Measurements from ENCODE around the gene STK33.

The STK33 gene

DNA sequence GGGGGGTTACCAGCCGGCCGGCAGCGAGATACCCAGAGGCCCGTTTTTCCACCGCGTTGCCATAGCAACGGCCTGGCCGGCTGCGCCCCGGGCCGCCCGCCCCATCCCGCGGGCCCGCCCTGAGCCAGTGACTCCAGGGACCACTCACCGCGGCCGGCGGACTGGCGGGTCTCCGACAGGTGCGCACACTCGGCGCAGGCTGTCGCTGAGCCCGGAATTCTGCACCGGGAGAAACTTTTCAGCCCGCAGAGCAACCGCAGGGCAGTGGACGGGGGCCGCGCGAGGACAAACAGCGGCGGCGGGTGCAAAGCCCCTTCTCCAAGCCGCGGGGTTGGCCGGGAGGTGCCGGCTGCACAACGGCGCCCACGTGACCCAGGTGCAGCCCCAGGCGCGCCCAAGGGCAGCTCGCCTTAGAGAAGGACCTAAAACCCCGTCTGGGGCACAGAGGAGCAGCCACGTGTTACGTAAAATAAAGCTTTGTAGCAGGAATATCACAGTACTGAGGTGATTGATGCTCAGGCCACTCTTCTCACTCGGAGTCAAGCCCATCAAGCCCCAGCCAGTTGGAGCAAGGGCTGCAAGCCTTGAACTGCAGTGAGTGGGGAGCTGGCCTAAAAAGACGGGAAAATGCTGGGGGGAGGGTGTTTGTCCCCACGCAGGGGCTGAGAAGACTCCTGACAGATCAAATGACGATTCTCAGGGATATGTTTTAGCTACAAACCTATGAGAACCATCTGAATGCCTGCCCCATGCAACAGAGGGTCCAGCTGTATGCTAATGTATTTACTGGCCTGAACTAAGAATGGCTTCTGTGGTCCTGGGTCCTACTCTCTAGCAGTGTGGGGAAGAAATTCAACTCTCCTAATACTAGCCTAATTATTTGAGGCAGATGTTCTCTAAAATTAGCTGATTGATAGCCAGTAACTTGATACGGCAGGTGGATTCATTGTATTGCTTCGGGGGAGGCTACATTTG, at the start of gene STK33:
Gene STK33, minus strand, starts transcription at position 294 of the 975 bp plus-strand sequence. CDS start 119,323 bp downstream, outside the sequence.
- peak; percentile 58 to 77 for DNase-seq

DNA sequence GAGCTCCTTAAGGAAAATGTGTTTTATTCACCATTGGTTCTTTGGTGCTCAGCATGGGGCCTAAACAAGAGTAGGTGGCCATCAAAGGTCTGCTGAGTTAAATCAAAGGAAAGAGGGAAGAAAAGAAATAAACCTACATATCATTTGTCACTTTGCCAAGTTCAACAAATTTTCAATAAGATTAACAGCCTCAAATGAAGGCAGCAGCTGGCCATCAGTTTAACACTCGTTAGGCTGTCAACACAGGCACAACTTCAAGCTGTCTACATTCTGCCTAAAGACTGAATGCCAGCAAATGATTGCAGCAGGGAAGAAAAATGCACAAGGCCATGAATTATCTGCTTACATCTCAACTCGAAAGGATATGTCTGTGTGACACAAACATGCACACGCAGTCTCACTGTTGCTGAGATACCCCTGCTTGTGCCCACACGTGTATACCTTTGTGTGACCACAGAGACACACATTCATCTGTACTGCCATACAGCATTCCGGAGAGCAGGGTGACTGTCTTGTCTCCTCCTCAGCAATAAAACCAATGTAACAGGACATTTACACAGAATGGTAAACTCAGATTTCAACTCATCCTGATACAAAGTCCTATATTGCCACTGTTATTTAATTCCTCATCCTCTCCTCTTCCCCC, 48.3 kb upstream of the STK33 start:
- peak; percentile 70 to 87 for DNase-seq

DNA sequence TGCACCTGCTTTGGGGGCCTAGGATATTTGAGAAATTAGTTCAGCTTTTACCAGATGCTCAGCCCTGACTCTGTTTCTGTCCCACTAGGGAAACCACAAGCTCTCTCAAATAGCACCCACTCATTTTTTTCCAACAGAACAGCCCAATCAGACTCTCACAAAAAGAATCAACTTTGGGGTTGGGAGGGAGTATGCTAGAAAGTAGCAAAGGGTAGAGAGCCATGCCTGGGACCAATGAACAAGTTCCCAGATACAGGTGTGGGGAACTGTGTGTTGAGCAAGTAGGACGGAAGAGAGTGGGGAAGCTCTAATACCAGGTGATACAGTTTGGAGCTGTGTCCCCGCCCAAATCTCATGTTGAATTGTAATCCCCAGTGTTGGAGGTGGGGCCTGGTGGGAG, 47.3 kb upstream of the STK33 start:
- no peak for DNase-seq

DNA sequence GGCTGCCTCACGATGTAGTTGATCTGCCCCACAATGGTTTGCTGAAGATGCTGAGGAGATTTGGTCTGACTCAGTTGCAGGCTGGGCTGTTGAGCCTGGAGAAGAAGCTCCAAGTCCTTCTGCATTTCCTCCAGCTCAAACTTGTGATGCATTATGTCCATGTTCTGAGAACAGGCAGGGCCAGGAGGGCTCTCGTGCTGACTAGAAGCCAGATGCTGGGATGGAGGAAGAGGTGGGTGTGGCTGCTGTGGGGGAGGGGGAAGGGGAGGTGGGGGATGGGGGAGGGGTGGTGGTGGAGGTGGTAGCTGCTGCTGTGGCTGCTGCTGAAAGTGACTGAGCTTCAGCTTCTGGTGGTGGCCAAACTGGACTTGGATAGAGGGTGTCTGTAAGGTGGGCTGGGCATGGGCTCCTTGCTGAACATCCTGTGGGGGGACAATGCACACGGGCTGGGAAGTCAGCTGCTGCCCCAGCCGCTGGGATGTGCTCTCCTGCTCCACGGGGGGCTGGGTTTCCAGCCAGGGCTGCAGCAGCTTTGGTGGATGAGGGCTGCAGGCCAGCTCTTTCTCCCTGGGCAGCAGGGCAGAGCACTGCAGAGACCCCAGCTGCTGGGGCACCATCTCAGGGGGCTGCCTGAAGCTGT, 46.4 kb upstream of the STK33 start:
- peak in 1 of 2 experiments; percentile 22 for DNase-seq

DNA sequence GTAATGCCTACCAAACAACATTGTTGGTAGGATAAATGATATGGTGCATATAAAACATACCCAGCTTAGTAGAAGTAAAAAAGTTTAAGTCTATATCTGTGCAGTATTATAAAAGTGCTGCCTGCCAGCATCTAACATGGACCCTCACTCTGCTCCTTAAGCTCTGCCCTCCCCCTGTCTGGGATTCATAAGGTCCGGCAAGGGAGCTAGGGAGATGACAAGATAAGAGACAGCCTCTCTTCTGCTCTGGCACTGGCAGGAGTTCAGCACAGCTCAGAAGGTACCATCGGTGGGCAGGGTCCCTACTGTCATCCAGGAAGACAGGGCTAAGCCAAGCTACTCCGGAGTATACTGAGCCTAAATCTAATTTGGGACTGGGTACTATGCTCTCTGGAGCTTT, 45.6 kb upstream of the STK33 start:
- DNase-seq: no peak

DNA sequence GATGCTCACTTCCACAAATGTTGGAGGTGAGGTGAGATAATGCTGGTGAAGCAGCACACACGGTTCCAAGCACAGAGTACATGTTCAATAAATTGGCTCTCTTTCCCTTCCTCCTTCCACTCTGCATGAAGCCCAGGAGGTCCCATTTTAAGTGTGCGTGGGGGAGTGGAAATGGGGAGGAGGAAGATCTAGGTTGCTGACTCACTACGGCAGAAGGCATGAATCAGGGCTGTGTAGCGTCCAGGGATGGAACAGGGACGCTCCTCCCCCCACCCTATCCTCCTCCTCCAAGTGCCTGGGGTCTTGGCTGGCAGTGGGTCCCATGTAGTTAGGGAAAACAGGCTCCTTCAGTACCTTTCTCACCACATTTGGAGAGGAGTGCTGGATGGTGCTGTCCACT, 44.3 kb upstream of the STK33 start:
- no peak for DNase-seq

DNA sequence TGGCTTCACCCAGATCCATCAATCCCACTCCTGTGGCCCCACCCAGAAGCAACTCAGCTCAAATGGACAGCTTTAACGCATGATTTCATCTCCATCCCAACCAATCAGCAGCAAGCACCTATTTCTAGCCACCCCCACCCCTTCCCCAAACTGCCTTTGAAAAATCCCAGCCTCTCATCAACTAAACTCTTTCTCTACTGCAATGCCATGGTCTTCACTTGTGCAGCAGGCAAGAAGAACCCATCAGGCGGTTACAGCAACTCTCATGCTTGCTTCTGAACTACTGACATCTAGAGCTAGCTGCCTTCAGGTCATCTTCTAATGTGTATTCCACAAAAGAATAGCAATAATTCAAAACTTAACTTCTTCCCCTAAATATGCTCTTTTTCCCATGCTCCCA, 42.1 kb upstream of the STK33 start:
- DNase-seq: no peak

DNA sequence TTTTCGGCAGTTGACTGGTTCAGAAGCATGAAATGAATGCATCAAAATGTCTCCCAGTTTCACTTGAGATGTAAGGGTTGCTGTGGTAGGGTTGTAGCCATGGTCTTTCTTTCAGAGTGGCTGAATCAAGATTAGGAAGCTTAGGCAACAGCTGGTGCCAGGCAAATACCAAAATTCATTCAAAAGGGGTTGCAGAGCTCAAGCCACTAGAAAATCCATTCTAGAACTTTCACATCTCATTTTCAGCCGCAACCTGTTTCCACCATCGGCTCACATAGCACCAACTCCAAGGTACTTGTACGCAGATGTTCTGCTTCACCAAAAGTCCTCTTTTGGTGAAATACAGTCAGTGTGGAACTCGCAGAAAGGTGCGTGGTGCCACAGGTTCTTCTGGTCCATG, 40.5 kb upstream of the STK33 start:
- no peak for DNase-seq

DNA sequence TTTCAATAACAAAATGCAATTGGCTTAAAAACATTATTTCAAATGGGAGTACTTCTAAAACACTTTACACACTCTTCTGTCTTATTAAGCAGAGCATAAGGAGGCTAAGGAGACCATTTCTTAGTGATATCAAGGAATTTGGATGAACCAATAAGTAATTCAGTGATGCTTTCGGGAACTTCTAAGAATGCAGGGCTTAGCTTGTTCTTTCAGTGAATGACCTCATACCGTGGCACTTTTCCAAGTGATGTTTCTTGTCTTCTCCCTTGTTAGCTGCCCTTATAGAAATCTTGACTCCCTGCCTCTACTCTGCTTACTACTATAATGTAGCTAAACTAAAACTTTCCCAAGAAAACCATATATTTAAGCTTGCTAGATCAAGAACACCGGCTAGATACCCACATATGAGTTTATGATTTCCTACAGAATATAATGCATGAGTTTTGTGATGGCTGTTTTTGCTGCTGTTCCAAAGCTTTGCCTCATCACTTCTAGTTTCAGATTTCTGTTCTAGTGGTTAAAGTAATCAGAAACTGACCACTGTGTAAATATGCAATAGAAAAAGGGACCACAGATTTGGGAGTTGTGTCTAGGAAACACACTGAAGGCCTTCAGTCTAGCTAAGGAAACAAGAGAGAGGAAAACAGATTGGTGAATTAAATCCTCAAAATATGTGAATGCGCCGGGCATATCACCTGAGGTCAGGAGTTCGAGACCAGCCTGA, 37.5 kb upstream of the STK33 start:
- DNase-seq: peak; percentile 8 to 62

DNA sequence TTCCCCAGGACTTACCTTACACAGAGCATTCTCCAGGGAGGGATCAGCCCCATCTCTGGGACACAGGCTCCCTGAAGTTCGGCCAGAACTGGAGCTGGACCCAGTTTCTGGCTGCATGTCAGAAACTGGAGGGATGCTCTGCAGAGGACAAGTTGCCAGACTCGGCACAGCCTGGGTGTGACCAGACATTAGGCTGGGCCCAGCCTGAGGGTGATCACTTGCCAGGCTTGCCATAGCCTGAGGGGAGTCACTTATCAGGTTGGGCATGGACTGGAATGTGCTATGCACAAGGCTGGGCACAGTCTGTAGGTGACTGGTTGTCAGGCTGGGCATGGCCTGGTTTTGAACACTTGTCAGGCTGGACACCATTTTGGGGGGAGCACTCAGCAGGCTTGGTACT, 30.7 kb upstream of the STK33 start:
- DNase-seq: no peak

DNA sequence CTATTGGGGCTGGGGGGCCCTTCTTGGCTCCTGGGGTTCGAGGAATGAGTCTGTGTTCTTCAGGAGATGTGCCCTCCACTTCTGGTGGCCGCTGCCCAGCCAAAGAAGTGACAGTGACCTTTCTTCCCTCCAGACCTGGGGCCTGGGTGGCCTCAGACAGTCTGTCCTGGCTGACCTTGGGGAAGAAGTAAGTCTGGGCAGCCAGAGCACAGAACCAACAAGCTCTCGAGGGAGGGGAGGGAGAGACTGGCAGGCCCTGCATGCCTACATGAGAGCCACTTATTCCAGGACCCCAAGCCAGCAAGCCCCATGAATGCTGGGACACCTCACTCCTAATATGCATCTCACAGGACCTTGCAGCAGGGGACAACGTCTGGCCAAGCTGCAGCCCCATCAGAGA, 27.1 kb upstream of the STK33 start:
- no peak for DNase-seq

DNA sequence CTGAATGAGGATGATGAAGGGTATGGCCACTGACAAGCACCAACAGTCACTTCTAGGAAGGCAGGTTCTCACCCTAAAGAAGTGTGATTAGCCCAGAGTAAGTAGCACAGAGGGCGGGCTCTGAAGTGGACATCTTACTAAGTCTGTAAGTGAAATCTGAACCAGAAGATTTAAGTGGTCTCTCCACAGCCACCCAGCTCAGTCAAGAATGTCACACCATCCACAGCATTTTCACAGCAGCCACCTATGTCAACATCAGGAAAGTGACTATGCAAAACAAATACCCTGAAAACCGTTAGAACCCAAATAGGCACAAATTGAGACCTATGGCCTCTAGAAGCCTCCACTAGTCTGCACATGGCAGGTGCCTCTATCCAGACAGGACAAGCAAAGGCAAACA, 23.0 kb upstream of the STK33 start:
- no peak for DNase-seq

DNA sequence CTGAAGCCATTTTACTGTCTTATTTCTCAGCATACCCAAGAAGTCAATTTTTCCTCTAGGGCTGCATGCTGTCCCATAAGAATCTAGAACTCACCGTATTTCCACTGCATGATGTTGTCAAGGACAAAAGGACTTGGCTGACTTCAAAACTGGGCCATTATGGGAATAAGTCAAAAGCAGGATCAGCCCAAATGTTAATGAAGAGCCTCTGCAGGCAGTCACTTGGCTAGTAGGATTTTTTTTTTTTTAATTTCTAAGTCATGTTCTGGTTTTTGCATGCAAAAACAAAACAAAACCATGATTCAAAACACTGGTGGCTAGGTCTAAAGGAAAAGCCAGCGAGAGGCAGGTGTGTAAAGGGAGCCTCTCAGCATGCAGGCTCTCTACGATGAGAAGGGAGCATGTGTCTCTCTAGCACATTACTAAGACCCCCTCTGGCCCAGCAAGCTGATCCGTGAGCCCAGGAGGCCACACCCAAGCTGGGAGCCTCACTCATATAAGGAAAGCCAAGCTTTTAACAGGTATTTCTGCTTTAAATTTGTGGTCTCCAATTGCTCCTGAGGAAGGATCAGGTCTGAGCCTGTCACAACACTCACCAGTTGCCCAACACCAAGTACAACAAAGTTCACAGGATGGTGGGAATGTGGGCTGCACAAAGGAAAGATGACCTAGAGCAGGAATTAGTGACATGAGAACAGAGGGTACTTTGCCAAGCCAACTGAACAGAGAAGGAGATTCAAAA, 21.4 kb upstream of the STK33 start:
- no peak for DNase-seq

DNA sequence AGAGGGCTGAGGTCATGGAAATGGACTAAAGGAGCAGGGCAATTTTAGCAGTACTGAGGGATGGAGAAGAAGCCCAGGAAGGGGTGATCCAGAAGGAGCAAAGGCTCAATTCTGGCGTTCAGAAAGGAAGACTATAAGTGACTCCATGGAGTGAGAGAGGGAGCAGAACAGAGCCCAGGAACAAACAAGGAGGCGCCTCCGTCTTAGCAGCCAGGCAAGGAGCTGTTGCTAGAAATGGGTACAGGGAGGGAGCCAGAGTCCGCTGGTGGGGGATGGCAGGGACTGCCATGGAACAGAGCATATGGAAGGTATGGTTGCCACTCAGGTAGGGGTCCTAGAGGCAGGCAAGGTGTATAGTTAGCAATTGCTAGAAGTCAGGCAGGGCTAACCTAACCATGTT, 20.5 kb upstream of the STK33 start:
- DNase-seq: no peak

DNA sequence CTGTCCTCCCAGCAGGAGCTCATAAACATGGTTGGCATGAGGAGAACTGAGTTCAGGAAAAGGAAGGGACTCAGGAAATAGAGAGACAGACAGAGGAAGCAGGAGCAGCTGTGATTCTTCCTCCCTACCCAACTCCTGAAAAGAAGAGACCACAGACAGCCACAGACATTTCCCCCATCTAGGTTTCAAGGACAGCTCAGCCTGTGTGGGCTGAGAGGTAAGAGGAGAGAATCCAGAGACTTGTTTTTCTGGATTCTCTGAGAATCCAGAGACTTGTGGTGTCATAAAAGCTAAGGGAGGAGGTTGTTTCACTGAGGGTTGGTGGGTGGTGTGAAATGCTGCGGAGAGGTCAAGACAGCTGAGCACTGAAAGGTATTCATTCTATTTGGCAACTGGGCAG, 19.0 kb upstream of the STK33 start:
- no peak for DNase-seq

DNA sequence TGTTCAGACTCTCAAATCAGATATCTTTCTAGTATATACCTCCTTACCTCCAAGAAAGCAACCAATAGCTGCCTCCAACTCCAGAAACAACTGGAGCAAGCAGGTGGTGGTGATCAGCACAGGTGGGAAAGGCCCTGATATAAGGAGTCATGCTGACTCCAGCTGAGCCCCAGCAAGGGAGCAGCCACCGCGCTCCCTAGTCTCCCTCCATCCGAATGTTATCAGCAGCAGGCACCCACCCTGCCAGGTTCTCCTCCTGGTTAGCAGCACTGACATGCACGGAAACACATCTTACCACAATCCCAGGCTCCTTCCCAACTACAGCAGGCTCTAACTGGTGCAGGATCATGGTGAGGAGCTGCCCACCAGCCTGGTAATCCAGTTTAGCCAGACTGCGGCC, 18.5 kb upstream of the STK33 start:
- DNase-seq: no peak

DNA sequence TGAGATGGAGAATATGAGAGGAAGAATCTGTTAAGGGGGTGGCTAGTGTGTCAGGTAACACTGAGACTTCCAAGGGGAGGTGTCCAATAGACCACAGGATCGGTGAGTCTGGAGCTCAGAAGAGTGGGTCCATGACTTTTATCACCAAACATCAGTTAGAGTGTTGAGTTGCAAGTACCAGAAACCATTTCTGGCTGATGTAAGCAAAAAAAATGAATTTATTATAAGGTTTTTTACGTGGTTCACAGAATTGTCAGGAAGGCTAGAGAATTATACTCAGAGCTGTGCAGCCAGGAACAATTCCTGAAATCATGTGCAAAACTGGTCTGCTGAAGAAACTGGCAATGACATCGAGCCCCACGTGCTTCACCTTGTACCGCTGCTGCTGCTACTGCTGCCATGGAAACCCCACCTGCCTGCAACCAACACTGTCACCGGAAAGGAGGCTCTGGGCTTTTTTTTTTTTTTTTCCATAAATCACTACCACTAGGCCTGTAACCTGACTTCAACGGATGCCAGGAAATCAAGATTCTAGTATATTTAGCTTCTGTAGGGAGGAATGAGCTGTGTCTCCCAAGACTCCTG, 16.6 kb upstream of the STK33 start:
- DNase-seq: no peak

DNA sequence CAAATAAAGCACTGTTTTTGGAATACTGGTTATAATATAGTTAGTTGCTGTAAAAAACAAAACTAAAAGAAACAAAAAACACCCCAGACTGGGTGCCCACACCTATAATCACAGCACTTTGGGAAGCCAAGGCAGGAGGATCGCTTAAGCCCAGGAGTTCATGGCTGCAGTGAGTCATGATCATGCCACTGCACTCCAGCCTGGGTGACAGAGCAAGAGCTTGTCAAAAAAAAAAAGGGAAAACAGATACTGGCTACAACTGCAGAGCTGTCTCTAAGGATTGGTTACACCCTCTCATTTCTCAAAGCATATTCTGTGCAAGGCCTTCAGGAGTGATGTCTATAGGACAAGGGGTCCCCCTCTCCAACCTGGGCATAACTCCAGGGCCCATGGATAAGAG, 14.6 kb upstream of the STK33 start:
- no peak for DNase-seq

DNA sequence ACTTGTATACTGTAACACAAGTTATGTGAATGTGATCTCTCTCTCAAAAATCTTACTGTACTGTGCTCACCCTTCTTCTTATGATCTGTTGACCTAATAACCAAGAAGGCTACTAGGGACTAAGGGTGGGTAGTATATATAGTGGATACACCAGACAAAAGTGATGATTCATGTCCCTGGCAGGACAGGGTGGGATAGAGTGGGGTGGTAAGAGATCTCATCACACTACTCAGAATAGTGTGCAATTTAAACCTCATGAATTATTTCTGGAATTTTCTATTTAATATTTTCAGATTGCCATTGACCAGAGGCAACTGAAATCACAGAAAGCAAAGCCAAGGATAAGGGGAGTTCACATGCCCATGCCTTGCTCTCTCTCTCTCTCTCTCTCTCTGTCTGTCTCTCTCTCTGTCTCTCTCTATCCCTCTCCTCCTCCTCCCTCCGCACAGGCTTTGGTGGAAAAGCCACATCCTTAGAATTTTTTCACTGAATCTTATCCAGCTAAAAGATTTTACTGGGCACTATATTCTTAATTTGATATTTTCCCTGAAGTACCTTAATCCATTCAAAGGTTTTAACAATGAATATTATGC, 12.0 kb upstream of the STK33 start:
- no peak for DNase-seq

DNA sequence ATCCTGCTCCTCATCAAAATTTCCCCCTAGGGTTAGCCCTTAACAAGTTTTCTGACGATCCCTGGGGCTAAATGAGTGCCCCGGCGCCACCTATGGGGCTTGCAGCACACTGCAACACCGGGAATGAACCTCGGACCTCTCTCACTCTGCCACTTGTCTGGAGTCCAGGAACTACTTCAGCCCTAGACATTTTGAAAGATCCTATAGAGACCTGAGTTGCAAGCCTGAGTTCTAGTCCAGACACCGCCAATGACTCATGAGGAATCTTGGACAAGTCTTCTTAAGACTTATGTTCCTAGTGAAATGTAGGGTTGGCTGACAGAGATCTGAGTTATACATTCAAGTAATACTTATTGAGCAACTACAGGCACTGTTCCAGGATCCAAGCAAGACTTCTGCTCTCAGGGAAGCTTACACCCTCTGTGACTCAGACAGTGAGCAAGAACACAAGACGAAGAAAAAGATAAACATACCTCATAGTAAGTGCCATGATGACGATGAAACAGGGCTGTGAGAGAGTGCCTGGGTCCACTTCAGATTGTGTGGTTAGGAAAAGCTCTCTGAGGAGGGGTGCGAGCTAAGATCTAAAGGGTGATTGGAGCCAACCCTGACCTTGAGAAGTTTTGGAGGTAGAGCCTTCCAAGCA, 10.2 kb upstream of the STK33 start:
- peak; percentile 45 to 71 for DNase-seq

DNA sequence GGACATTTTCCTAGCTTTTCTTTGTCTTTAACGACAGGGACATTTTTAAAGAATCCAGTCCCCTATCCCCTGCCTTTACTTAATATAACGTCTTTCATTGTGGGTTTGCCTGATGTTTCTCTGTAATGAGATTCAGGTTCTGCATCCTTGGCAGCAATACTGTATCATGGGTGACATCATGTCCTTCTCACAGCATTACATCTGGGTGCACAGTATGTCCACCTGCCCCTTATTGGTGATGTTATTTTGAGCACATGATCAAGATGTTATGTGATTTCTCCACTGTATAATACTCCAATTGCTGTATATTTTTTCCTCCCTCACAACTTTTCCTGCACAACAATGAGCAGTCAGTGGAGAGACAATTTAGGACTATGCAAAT, 9.7 kb upstream of the STK33 start:
- DNase-seq: no peak

All from NCI-H446 (cell line).